A673 (cell line): ENCODE results near the gene TET1. TPM values are rescaled to one million over a fixed set of nuclear protein-coding genes. Genes with fewer than 3 reads are reported as not detected.
A peak's percentile ranks its signal among the peaks of the same experiment; 100 is the strongest.

Experiments
- BruUV-seq: library from RNA; stranded (reverse); fragments of 400-500 nt; replicated peaks from 2 replicates; lab custom pipeline; 2021; lab: Mats Ljungman, UMichigan
- CTCF ChIA-PET: fragments of 300-600 bp; sonication (Branson Sonifier 250); formaldehyde crosslinking; loops from one replicate; lab custom pipeline; 2022; ENCODE audit warnings: antibody characterized with exemption; lab: Charles Lee
- POLR2A ChIA-PET: fragments of 300-600 bp; sonication (Branson Sonifier 250); formaldehyde crosslinking; loops from one replicate; lab custom pipeline; 2022; ENCODE audit warnings: antibody characterized with exemption; ENCODE audit not compliant: low non-redundant PET; lab: Charles Lee
- DNase-seq: peaks from one replicate; pipeline ENCODE4 v3.0.0-alpha.2; 2015; ENCODE audit warnings: low spot score
- H3K27ac ChIP-seq: fragments of 200-600 bp; sonication (generic); 2 replicates; pipeline ENCODE4 v1.5.1; 2016; ENCODE audit warnings: mixed run types, low read depth, mild to moderate bottlenecking, mixed read lengths, antibody characterized with exemption, low read length; ENCODE audit not compliant: poor library complexity, severe bottlenecking
- H3K27me3 ChIP-seq: fragments of 200-600 bp; sonication (generic); replicated peaks from 2 replicates; pipeline ENCODE4 v1.6.1; 2017; ENCODE audit warnings: mixed run types, low read depth, mild to moderate bottlenecking, mixed read lengths, antibody characterized with exemption, low read length; ENCODE audit not compliant: insufficient read depth, poor library complexity
- H3K36me3 ChIP-seq: fragments of 200-600 bp; sonication (generic); 2 replicates; pipeline ENCODE4 v1.6.1; 2016; ENCODE audit warnings: mixed run types, mild to moderate bottlenecking, mixed read lengths, antibody characterized with exemption, low read length; ENCODE audit not compliant: insufficient read depth, poor library complexity, severe bottlenecking
- H3K4me1 ChIP-seq: fragments of 200-600 bp; sonication (generic); 2 replicates; pipeline ENCODE4 v1.6.1; 2017; ENCODE audit warnings: mixed run types, mild to moderate bottlenecking, mixed read lengths, antibody characterized with exemption, low read length; ENCODE audit not compliant: insufficient read depth, poor library complexity, severe bottlenecking
- H3K4me3 ChIP-seq: fragments of 200-600 bp; sonication (generic); 2 replicates; pipeline ENCODE4 v1.5.1; 2016; ENCODE audit warnings: low read depth, mixed run types, mild to moderate bottlenecking, mixed read lengths, low read length; ENCODE audit not compliant: poor library complexity, severe bottlenecking
- H3K9me3 ChIP-seq: fragments of 200-600 bp; sonication (generic); 2 replicates; pipeline ENCODE4 v1.6.1; 2016; ENCODE audit warnings: mixed run types, low read depth, mild to moderate bottlenecking, mixed read lengths, antibody characterized with exemption, low read length; ENCODE audit not compliant: poor library complexity, severe bottlenecking
- EZH2 ChIP-seq: fragments of 200-600 bp; sonication (generic); IDR thresholded peaks from 2 replicates; pipeline ENCODE4 v1.6.1; 2017; ENCODE audit warnings: borderline replicate concordance, low read depth, mild to moderate bottlenecking, mixed read lengths, antibody characterized with exemption, low read length; ENCODE audit not compliant: poor library complexity, severe bottlenecking
- intact Hi-C: fragments of 100-400 bp; cut with micrococcal nuclease; formaldehyde crosslinking; loops from one replicate; pipeline ENCODE4 v1.10.0; 2022; ENCODE audit not compliant: unreplicated experiment
- total RNA-seq: library from RNA; stranded (reverse); gene quantifications from 2 replicates; pipeline ENCODE4 v1.2.3, GENCODE V29; 2021
- TF ChIP-seq, protein P1 (sequence below): fragments of 300-800, 200-600 bp; sonication (generic); conservative IDR thresholded peaks from 2 replicates; pipeline ENCODE4 v1.5.1; 2017; ENCODE audit warnings: low read depth, mild to moderate bottlenecking, antibody characterized with exemption, low read length, moderate library complexity, mixed read lengths

The TET1 gene
- total RNA-seq, 1 experiment from 2014 or later = 15.2 TPM

DNA sequence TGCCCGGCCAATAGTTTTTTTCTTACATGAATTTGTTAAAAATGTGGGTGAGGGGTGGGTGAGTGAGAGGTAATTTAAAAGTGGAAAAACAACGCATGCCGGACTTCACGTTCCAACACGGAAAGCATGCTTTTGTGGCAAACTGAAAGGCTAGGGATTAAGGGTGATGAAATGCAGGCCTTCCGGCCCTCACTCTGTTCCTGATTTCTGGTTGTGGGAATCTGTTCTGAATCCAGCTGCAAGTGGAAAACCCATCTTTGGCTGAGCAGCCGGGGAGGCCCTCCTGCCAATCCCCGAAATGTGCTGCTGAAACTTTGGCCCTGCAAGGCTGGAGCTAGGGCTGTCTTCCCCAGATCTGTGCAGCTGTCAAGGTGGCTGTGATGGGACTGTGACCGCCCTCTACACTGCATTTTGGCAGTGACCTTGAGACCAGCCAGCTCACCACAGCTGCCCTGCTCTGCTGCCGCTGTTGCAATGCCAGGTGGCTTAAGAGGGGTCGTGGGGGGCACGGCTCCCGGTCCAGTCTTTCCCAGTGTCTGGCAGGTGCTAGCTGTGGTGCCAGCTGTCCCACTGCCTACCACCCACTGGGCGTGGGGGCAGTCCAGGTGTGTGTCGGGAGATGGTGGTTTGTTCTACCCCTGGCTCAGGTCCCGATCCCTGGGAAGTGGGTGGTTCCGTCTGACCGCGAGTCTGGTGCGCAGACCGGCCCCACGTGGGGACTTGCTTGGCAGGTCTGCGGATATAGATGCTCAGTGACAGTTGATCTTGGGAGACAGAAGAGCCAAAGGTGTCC lies 39.0 kb downstream of the TET1 start:
- H3K4me1 ChIP-seq = peaks cover 36% of the 10 kb centered on the region
- TF ChIP-seq, protein P1, sequence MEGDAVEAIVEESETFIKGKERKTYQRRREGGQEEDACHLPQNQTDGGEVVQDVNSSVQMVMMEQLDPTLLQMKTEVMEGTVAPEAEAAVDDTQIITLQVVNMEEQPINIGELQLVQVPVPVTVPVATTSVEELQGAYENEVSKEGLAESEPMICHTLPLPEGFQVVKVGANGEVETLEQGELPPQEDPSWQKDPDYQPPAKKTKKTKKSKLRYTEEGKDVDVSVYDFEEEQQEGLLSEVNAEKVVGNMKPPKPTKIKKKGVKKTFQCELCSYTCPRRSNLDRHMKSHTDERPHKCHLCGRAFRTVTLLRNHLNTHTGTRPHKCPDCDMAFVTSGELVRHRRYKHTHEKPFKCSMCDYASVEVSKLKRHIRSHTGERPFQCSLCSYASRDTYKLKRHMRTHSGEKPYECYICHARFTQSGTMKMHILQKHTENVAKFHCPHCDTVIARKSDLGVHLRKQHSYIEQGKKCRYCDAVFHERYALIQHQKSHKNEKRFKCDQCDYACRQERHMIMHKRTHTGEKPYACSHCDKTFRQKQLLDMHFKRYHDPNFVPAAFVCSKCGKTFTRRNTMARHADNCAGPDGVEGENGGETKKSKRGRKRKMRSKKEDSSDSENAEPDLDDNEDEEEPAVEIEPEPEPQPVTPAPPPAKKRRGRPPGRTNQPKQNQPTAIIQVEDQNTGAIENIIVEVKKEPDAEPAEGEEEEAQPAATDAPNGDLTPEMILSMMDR = no peak
- TF ChIP-seq EZH2 = no peak
- peaks cover 4% of the 10 kb centered on the region for H3K36me3 ChIP-seq
- CTCF ChIA-PET = no interaction called here
- H3K27me3 ChIP-seq = no peaks in the 10 kb centered on the region
- DNase-seq = no peak
- peak overlapping the region; percentile 43 for H3K4me3 ChIP-seq
- POLR2A ChIA-PET = no interaction called here
- no TSS peak for BruUV-seq
- peak overlapping the region; percentile 84 for H3K27ac ChIP-seq
- intact Hi-C loops = no loop called here
- no peaks in the 10 kb centered on the region for H3K9me3 ChIP-seq

- intact Hi-C loops = loop anchor here (1.0 kb wide), 1 partner anchor 39 kb away; the partner anchor contains the start of gene TET1
- Histone ChIP-seq H3K36me3 (peaks cover 4% of the 10 kb centered on the region), H3K4me1 (peaks cover 36% of the 10 kb centered on the region), H3K4me3 (peak overlapping the region; percentile 43), H3K9me3 (no peaks in the 10 kb centered on the region), H3K27ac (peak overlapping the region; percentile 84), H3K27me3 (no peaks in the 10 kb centered on the region)
- TF ChIP-seq EZH2 = no peak
- TF ChIP-seq, protein P1 = no peak
- POLR2A ChIA-PET = interaction anchor here (1.0 kb wide), 1 partner anchor 23 kb away, joined by 4 read pairs; no protein-coding TSS in a partner anchor
- CTCF ChIA-PET = no interaction called here
- no TSS peak for BruUV-seq
- no peak for DNase-seq
Measured at GRCh38 chr10:68599771-68600040, 39.6 kb downstream of the TET1 start.

GRCh38 chr10:68600041-68600778 lies 40.1 kb downstream of the TET1 start:
- TF ChIP-seq, protein P1 = no peak
- no peak for TF ChIP-seq EZH2
- no TSS peak for BruUV-seq
- POLR2A ChIA-PET = interaction anchor here (0.5 to 1.0 kb wide), 3 partner anchors 11 to 612 kb away, joined by 3 to 4 read pairs (median 4); no protein-coding TSS in a partner anchor
- no peaks in the 10 kb centered on the region for H3K9me3 ChIP-seq
- CTCF ChIA-PET = interaction anchor here (1.6 kb wide), 1 partner anchor 49 kb away, joined by 3 read pairs; no protein-coding TSS in a partner anchor
- peaks cover 36% of the 10 kb centered on the region for H3K4me1 ChIP-seq
- peak overlapping the region; percentile 43 for H3K4me3 ChIP-seq
- peak; percentile 97 for DNase-seq
- H3K27ac ChIP-seq = peak overlapping the region; percentile 84
- peaks cover 4% of the 10 kb centered on the region for H3K36me3 ChIP-seq
- no peaks in the 10 kb centered on the region for H3K27me3 ChIP-seq
- intact Hi-C loops = loop anchor here (1.0 kb wide), 1 partner anchor 40 kb away; the partner anchor contains the start of gene TET1
